ENCODE measurements around the gene CALN1. TPM values are rescaled to one million over a fixed set of nuclear protein-coding genes. Genes with fewer than 3 reads are reported as not detected.
"Not testable (repeated sequence)": the region's sequence is repeated elsewhere in the genome, so short reads cannot be mapped to it uniquely, and the experiment has no call there.

The CALN1 gene
- total RNA-seq (2014; rRNA removed; shearing (Covaris generic); ENCODE audit: low replicate concordance) = not detected in 2 replicates

DNA sequence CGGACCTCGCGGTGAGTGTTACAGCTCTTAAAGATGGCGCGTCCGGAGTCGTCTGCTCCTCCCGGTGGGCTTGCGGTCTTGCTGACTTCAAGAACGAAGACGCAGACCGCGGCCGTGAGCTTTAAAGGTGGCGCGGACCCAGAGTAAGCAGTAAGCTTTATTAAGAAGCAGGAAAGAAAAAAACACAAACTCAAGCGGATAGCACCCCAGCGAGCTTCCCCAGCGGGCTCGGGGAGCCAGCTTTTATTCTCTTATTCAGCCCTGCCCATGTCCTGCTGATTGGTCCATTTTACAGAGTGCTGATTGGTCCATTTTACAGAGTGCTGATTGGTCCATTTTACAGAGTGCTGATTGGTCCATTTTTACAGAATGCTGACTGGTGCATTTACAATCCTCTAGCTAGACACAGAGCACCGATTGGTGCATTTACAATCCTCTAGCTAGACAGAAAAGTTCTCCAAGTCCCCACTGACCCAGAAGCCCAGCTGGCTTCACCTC is at the start of gene CALN1:
CALN1 (minus strand) TSS at position 218 of the 498 bp plus-strand sequence.
- not testable (repeated sequence) for H3K9me3 ChIP-seq (ENCODE audit: low read length); H2AFZ ChIP-seq (ENCODE audit: low read length); H3K36me3 ChIP-seq (ENCODE audit: insufficient read depth, low read length); H3K4me3 ChIP-seq (ENCODE audit: low read length); DNase-seq; H3K9ac ChIP-seq (ENCODE audit: low read length); H4K20me1 ChIP-seq (ENCODE audit: insufficient read depth, low read depth, low read length); H3K9me2 ChIP-seq (replicated peaks; ENCODE audit: insufficient read depth, low read length); H3K27me3 ChIP-seq (ENCODE audit: low read length); H3K27ac ChIP-seq (ENCODE audit: low read length); H3K4me1 ChIP-seq (ENCODE audit: low read length); H3K79me2 ChIP-seq (ENCODE audit: low read length); H3K4me2 ChIP-seq (ENCODE audit: low read depth, low read length, poor library complexity, severe bottlenecking)

DNA sequence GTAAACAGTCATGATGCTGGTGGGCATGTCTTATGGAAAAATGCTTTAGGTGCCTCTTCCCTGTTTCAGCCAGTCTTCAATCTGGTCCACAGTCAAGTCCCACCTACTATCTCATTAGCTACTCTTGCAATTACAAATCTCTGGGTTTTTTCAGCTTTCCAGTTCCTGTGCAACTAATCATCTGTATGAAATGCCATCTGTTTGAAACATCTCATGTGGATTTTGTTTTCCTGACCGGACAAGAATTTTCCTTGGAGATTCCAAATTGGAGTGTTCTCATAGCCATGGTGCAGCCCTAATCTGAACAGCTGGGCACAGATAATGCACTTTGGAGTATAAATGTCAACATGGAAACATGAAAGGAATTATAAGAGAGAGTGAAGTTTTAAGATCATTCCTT is 41.3 kb upstream of the CALN1 start:
- H3K4me2 ChIP-seq (ENCODE audit: low read depth, low read length, poor library complexity, severe bottlenecking) = no peak overlapping the region
- no peaks in the 10 kb centered on the region for H3K36me3 ChIP-seq (ENCODE audit: insufficient read depth, low read length)
- H3K9me3 ChIP-seq (ENCODE audit: low read length) = no peaks in the 10 kb centered on the region
- no peaks in the 10 kb centered on the region for H4K20me1 ChIP-seq (ENCODE audit: insufficient read depth, low read depth, low read length)
- H3K27me3 ChIP-seq (ENCODE audit: low read length) = no peaks in the 10 kb centered on the region
- H3K4me3 ChIP-seq (ENCODE audit: low read length) = no peak overlapping the region
- H3K9me2 ChIP-seq (replicated peaks; ENCODE audit: insufficient read depth, low read length) = no peaks in the 10 kb centered on the region
- H3K79me2 ChIP-seq (ENCODE audit: low read length) = no peaks in the 10 kb centered on the region
- no peak overlapping the region for H3K9ac ChIP-seq (ENCODE audit: low read length)
- no peak overlapping the region for H3K27ac ChIP-seq (ENCODE audit: low read length)
- no peak overlapping the region for H2AFZ ChIP-seq (ENCODE audit: low read length)
- H3K4me1 ChIP-seq (ENCODE audit: low read length) = no peaks in the 10 kb centered on the region
- DNase-seq = no peak

- Histone ChIP-seq H3K9me3 (ENCODE audit: low read length) (no peaks in the 10 kb centered on the region), H3K79me2 (ENCODE audit: low read length) (no peaks in the 10 kb centered on the region), H3K27me3 (ENCODE audit: low read length) (no peaks in the 10 kb centered on the region), H3K9ac (ENCODE audit: low read length) (no peak overlapping the region), H3K27ac (ENCODE audit: low read length) (no peak overlapping the region), H3K4me1 (ENCODE audit: low read length) (no peaks in the 10 kb centered on the region), H3K9me2 (replicated peaks; ENCODE audit: insufficient read depth, low read length) (no peaks in the 10 kb centered on the region), H3K4me3 (ENCODE audit: low read length) (no peak overlapping the region), H2AFZ (ENCODE audit: low read length) (no peak overlapping the region), H4K20me1 (ENCODE audit: insufficient read depth, low read depth, low read length) (no peaks in the 10 kb centered on the region), H3K36me3 (ENCODE audit: insufficient read depth, low read length) (no peaks in the 10 kb centered on the region), H3K4me2 (ENCODE audit: low read depth, low read length, poor library complexity, severe bottlenecking) (no peak overlapping the region)
- DNase-seq = no peak
These were observed 35.5 kb upstream of the CALN1 start for GRCh38 chr7:72447465-72448204.

DNA sequence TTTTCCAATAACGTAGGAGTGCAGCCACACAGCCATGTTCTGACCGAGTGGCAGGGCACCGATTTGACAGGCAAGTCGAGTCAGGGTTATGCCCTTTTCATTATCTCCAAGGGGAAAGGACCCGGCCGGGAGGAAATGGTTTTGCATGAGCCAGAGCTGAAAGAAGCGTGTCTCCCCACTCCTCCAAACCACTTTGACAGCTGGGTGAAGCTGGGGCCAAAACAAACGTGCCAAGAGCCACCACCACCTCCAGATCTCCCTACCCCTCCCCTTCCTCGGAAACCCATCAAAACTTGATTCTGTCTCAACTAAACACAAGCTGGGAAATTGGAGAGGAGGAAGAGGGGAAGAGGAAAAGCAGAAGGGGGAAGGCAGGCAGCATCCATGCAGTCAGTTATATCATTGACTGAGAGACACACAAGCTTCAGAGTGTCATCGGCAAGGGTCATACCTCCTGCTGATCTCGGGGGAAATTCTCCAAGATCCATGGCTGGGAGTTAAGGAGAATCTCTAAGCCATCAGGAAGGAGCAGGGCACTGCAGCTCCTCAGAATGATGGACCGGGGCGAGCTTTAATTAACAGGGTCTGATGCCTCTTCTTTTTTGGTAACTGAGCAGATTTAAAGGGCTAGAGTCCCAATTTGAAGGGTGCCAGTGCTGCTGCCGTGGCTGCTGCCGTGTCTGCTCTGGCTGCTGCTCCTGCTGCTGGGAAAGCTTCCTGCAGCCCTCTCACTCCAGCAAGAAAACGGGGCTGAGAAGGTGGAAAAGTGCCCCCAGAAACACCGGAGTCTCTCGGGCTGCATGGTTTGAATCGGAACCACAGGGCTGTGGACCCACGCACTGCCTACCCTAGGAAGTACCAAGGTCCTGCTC is 34.7 kb upstream of the CALN1 start:
- Histone ChIP-seq H4K20me1 (ENCODE audit: insufficient read depth, low read depth, low read length) (0 out of 2 replicates have a peak, but pooled peaks cover 3% of the 10 kb centered on the region), H3K79me2 (ENCODE audit: low read length) (no peaks in the 10 kb centered on the region), H3K9me3 (ENCODE audit: low read length) (no peaks in the 10 kb centered on the region), H3K36me3 (ENCODE audit: insufficient read depth, low read length) (no peaks in the 10 kb centered on the region), H3K4me3 (ENCODE audit: low read length) (no peak overlapping the region), H3K9ac (ENCODE audit: low read length) (no peak overlapping the region), H3K4me1 (ENCODE audit: low read length) (no peaks in the 10 kb centered on the region), H3K9me2 (replicated peaks; ENCODE audit: insufficient read depth, low read length) (no peaks in the 10 kb centered on the region), H2AFZ (ENCODE audit: low read length) (no peak overlapping the region), H3K27me3 (ENCODE audit: low read length) (no peaks in the 10 kb centered on the region), H3K27ac (ENCODE audit: low read length) (no peak overlapping the region), H3K4me2 (ENCODE audit: low read depth, low read length, poor library complexity, severe bottlenecking) (no peak overlapping the region)
- no peak for DNase-seq

- Histone ChIP-seq H3K4me2 (ENCODE audit: low read depth, low read length, poor library complexity, severe bottlenecking) (no peak overlapping the region), H3K4me3 (ENCODE audit: low read length) (no peak overlapping the region), H3K36me3 (ENCODE audit: insufficient read depth, low read length) (no peaks in the 10 kb centered on the region), H3K27ac (ENCODE audit: low read length) (no peak overlapping the region), H4K20me1 (ENCODE audit: insufficient read depth, low read depth, low read length) (0 out of 2 replicates have a peak, but pooled peaks cover 3% of the 10 kb centered on the region), H3K9ac (ENCODE audit: low read length) (no peak overlapping the region), H3K79me2 (ENCODE audit: low read length) (no peaks in the 10 kb centered on the region), H3K9me2 (replicated peaks; ENCODE audit: insufficient read depth, low read length) (no peaks in the 10 kb centered on the region), H3K27me3 (ENCODE audit: low read length) (no peaks in the 10 kb centered on the region), H2AFZ (ENCODE audit: low read length) (no peak overlapping the region), H3K4me1 (ENCODE audit: low read length) (no peaks in the 10 kb centered on the region), H3K9me3 (ENCODE audit: low read length) (no peaks in the 10 kb centered on the region)
- no peak for DNase-seq
These were observed 34.0 kb upstream of the CALN1 start for GRCh38 chr7:72446131-72446530.

GRCh38 chr7:72445580-72445979 is 33.4 kb upstream of the CALN1 start:
- Histone ChIP-seq H3K4me1 (ENCODE audit: low read length) (no peaks in the 10 kb centered on the region), H3K27me3 (ENCODE audit: low read length) (no peaks in the 10 kb centered on the region), H3K4me2 (ENCODE audit: low read depth, low read length, poor library complexity, severe bottlenecking) (no peak overlapping the region)

DNA sequence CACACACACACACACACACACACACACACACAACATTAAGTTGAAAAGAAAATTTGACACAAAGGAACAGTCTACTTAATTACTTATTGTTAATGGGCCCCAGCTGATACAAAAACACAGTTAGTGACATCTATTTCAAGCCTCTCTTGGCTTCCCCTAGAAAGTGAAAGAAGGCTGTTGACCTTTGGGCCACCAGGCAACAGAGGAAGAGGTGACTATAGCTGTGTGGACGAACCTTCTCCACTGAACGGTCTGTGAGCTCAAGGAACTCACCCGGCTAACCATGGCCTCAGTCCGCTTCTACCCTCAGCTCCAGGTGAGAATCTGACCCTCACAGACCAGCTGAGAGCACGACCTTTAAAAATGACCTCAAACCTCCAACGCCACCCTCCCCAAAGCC is 32.9 kb upstream of the CALN1 start:
- Histone ChIP-seq H3K9ac (ENCODE audit: low read length) (no peak overlapping the region), H3K4me2 (ENCODE audit: low read depth, low read length, poor library complexity, severe bottlenecking) (no peak overlapping the region)
- DNase-seq = no peak

More at GRCh38 chr7:72445580-72445979, 33.4 kb upstream of the CALN1 start:
- H3K36me3 ChIP-seq (ENCODE audit: insufficient read depth, low read length) = no peaks in the 10 kb centered on the region
- H3K27ac ChIP-seq (ENCODE audit: low read length) = no peak overlapping the region
- H3K79me2 ChIP-seq (ENCODE audit: low read length) = no peaks in the 10 kb centered on the region
- H3K9me2 ChIP-seq (replicated peaks; ENCODE audit: insufficient read depth, low read length) = no peaks in the 10 kb centered on the region
- H3K4me3 ChIP-seq (ENCODE audit: low read length) = no peak overlapping the region
- H2AFZ ChIP-seq (ENCODE audit: low read length) = no peak overlapping the region
- 0 out of 2 replicates have a peak, but pooled peaks cover 3% of the 10 kb centered on the region for H4K20me1 ChIP-seq (ENCODE audit: insufficient read depth, low read depth, low read length)
- H3K9ac ChIP-seq (ENCODE audit: low read length) = no peak overlapping the region
- no peaks in the 10 kb centered on the region for H3K9me3 ChIP-seq (ENCODE audit: low read length)
- DNase-seq = no peak

More for the DNA sequence above, 32.9 kb upstream of the CALN1 start:
- Histone ChIP-seq H2AFZ (ENCODE audit: low read length) (no peak overlapping the region), H3K9me2 (replicated peaks; ENCODE audit: insufficient read depth, low read length) (no peaks in the 10 kb centered on the region), H3K27me3 (ENCODE audit: low read length) (no peaks in the 10 kb centered on the region), H3K4me1 (ENCODE audit: low read length) (no peaks in the 10 kb centered on the region), H3K9me3 (ENCODE audit: low read length) (no peaks in the 10 kb centered on the region), H3K4me3 (ENCODE audit: low read length) (no peak overlapping the region), H4K20me1 (ENCODE audit: insufficient read depth, low read depth, low read length) (0 out of 2 replicates have a peak, but pooled peaks cover 3% of the 10 kb centered on the region), H3K79me2 (ENCODE audit: low read length) (no peaks in the 10 kb centered on the region), H3K27ac (ENCODE audit: low read length) (no peak overlapping the region), H3K36me3 (ENCODE audit: insufficient read depth, low read length) (no peaks in the 10 kb centered on the region)
